Gastrocnemius medialis (tissue), 4 donors: ENCODE results near the gene SLFN5.

Experiments
- POLR2A ChIP-seq, 2 donors: fragments of 450-650 bp; IDR thresholded peaks; one replicate each; pipeline ENCODE4 v1.6.1; 2017; ENCODE audit warnings: antibody characterized with exemption in 2 of 2, mild to moderate bottlenecking in 2 of 2, moderate library complexity in 2 of 2
- TF ChIP-seq, protein P1 (sequence below), 5 experiments: fragments of 450-650 bp in 3 of 5; fragments of 200-600 bp in 2 of 5; sonication (generic) in 2 of 5; IDR thresholded peaks in 4 of 5; conservative IDR thresholded peaks in 1 of 5; 1 replicate in 4 of 5; 2 replicates in 1 of 5; pipeline ENCODE4 v1.5.1; 2016 to 2019; ENCODE audit warnings: antibody characterized with exemption in 5 of 5, mild to moderate bottlenecking in 3 of 5, moderate library complexity in 3 of 5

DNA sequence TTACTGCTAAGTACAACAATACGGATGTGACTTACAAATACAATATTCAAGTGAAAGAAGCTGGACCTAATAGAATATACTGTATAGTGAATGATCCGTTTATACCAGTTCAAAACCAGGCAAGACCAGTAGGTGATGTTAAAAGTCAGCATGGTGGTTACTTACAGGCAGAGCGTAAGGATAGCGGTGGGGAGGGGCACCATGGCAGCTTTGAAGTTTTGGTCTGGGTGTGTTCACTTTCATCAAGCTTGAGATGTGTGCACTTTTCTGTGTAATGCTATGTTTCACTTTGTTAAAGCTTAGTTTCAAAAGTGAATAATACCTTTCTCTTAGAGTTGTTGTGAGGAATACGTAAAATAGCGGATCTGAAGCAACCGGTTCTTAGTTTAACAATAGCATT is 32.1 kb upstream of the SLFN5 start:
- TF ChIP-seq, protein P1, sequence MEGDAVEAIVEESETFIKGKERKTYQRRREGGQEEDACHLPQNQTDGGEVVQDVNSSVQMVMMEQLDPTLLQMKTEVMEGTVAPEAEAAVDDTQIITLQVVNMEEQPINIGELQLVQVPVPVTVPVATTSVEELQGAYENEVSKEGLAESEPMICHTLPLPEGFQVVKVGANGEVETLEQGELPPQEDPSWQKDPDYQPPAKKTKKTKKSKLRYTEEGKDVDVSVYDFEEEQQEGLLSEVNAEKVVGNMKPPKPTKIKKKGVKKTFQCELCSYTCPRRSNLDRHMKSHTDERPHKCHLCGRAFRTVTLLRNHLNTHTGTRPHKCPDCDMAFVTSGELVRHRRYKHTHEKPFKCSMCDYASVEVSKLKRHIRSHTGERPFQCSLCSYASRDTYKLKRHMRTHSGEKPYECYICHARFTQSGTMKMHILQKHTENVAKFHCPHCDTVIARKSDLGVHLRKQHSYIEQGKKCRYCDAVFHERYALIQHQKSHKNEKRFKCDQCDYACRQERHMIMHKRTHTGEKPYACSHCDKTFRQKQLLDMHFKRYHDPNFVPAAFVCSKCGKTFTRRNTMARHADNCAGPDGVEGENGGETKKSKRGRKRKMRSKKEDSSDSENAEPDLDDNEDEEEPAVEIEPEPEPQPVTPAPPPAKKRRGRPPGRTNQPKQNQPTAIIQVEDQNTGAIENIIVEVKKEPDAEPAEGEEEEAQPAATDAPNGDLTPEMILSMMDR (IDR thresholded peaks at IDR 0.05 in 4 of 5, conservative IDR thresholded peaks at IDR 0.05 in 1 of 5), result no peak
- no peak for TF ChIP-seq POLR2A (IDR thresholded peaks at IDR 0.05)
